OCI-LY7 (cell line): ENCODE results near the gene NDUFAF2. TPM values are rescaled to one million over a fixed set of nuclear protein-coding genes. Genes with fewer than 3 reads are reported as not detected.
"Not testable (repeated sequence)": the region's sequence is repeated elsewhere in the genome, so short reads cannot be mapped to it uniquely, and the experiment has no call there.

Experiments
- BruUV-seq: library from RNA; stranded (reverse); fragments of 400-500 nt; replicated peaks from 2 replicates; lab custom pipeline; 2021; lab: Mats Ljungman, UMichigan
- CTCF ChIA-PET: fragments of 300-600 bp; sonication (Branson Sonifier 250); formaldehyde crosslinking; loops from one replicate; lab custom pipeline; 2022; ENCODE audit warnings: antibody characterized with exemption; ENCODE audit not compliant: unreplicated experiment; lab: Charles Lee
- POLR2A ChIA-PET: fragments of 300-600 bp; sonication (Branson Sonifier 250); formaldehyde crosslinking; loops from one replicate; lab custom pipeline; 2022; ENCODE audit warnings: antibody characterized with exemption; lab: Charles Lee
- DNase-seq: peaks from one replicate; pipeline ENCODE4 v3.0.0-alpha.2; 2015; ENCODE audit warnings: low spot score
- H2AFZ ChIP-seq: fragments of 200-600 bp; sonication (generic), shearing (Covaris generic); 2 replicates; pipeline ENCODE4 v1.6.1; 2014; ENCODE audit warnings: mild to moderate bottlenecking, antibody characterized with exemption, low read length, moderate library complexity
- H3K27ac ChIP-seq: fragments of 200-600 bp; sonication (generic); 2 replicates; pipeline ENCODE4 v1.5.1; 2014; ENCODE audit warnings: mixed run types, low read depth, mild to moderate bottlenecking, moderate library complexity, low read length, inconsistent platforms; ENCODE audit not compliant: poor library complexity, severe bottlenecking
- H3K36me3 ChIP-seq: fragments of 200-600 bp; sonication (generic); 2 replicates; pipeline ENCODE4 v1.6.1; 2014; ENCODE audit warnings: mild to moderate bottlenecking, antibody characterized with exemption, low read length, moderate library complexity, mixed read lengths; ENCODE audit not compliant: insufficient read depth
- H3K4me1 ChIP-seq: fragments of 200-600 bp; sonication (generic); 2 replicates; pipeline ENCODE4 v1.5.1; 2014; ENCODE audit warnings: mild to moderate bottlenecking, low read length; ENCODE audit not compliant: insufficient read depth, poor library complexity, severe bottlenecking
- H3K4me2 ChIP-seq: fragments of 200-600 bp; sonication (generic); 2 replicates; pipeline ENCODE4 v1.6.1; 2014; ENCODE audit warnings: mild to moderate bottlenecking, low read length
- H3K4me3 ChIP-seq: fragments of 200-600 bp; sonication (generic); 2 replicates; pipeline ENCODE4 v1.5.1; 2014; ENCODE audit warnings: mild to moderate bottlenecking, low read depth, low read length; ENCODE audit not compliant: poor library complexity, severe bottlenecking
- H3K79me2 ChIP-seq: fragments of 200-600 bp; sonication (generic); 2 replicates; pipeline ENCODE4 v1.6.1; 2016; ENCODE audit warnings: low read depth, mild to moderate bottlenecking, low read length, moderate library complexity, mixed read lengths; ENCODE audit not compliant: insufficient read depth
- H3K9me2 ChIP-seq: fragments of 200-600 bp; sonication (generic); 2 replicates; pipeline ENCODE4 v1.6.1; 2016; ENCODE audit warnings: mild to moderate bottlenecking, low read length, mixed read lengths; ENCODE audit not compliant: insufficient read depth
- H3K9me3 ChIP-seq: fragments of 200-600 bp; sonication (generic); 2 replicates; pipeline ENCODE4 v1.6.1; 2014; ENCODE audit warnings: mild to moderate bottlenecking, mixed run types, low read length, mixed read lengths
- H4K20me1 ChIP-seq: fragments of 200-600 bp; sonication (generic); 2 replicates; pipeline ENCODE4 v1.6.1; 2014; ENCODE audit warnings: mild to moderate bottlenecking, antibody characterized with exemption, low read length, moderate library complexity, mixed read lengths; ENCODE audit not compliant: insufficient read depth
- CTCF ChIP-seq: fragments of 200-600 bp; sonication (generic); conservative IDR thresholded peaks from 2 replicates; pipeline ENCODE4 v1.5.1; 2014; ENCODE audit warnings: mild to moderate bottlenecking, antibody characterized with exemption, low read length, moderate library complexity, mixed read lengths
- EZH2phosphoT487 ChIP-seq: fragments of 200-600 bp; sonication (generic); IDR thresholded peaks from 2 replicates; pipeline ENCODE4 v1.6.1; 2018; ENCODE audit warnings: low read depth, borderline replicate concordance, mild to moderate bottlenecking, mixed run types, antibody characterized with exemption, low read length, moderate library complexity, mixed read lengths
- intact Hi-C: fragments of 100-400 bp; cut with micrococcal nuclease; formaldehyde crosslinking; loops from one replicate; pipeline ENCODE4 v1.10.0; 2022; ENCODE audit not compliant: unreplicated experiment
- total RNA-seq, 2 experiments: library from RNA; depleted of rRNA in 1 of 2; stranded (reverse); fragments of >200 nt in 1 of 2; shearing (Covaris generic) in 1 of 2; gene quantifications; 2 replicates each; pipeline ENCODE4 v1.2.3, GENCODE V29; 2014 to 2022

The NDUFAF2 gene
- total RNA-seq, 2 experiments from 2014 or later: 20.8 to 36.8 TPM

DNA sequence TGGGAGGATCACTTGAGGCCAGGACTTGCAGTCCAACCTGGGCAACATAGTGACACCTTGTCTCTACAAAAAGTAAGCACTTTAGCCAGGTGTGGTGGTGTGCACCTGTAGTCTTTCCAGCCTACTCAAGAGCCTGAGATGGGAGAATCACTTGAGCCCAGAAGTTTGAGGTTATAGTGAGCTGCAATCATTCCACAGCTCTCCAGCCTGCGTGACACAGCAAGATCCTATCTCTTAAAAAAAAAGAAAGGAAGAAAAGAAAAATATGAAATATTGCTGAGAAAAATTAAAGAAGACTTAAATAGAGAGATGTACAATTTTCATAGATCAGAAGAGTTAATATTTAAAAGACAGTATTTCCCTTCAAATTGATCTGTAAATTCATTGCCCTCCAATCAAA is 140.9 kb downstream of the NDUFAF2 start:
- no peak for TF ChIP-seq EZH2phosphoT487
- no peak for TF ChIP-seq CTCF
- no peak for DNase-seq
- H3K79me2 ChIP-seq: no peaks in the 10 kb centered on the region
- CTCF ChIA-PET: no interaction called here
- intact Hi-C loops: no loop called here
- no peaks in the 10 kb centered on the region for H3K9me2 ChIP-seq
- no peaks in the 10 kb centered on the region for H3K36me3 ChIP-seq
- no peaks in the 10 kb centered on the region for H3K4me1 ChIP-seq
- no peaks in the 10 kb centered on the region for H4K20me1 ChIP-seq
- H3K4me2 ChIP-seq: no peak overlapping the region
- BruUV-seq: no TSS peak
- H3K27ac ChIP-seq: no peak overlapping the region
- H2AFZ ChIP-seq: no peak overlapping the region
- no peak overlapping the region for H3K4me3 ChIP-seq
- POLR2A ChIA-PET: no interaction called here
- H3K9me3 ChIP-seq: no peaks in the 10 kb centered on the region

- Histone ChIP-seq H3K4me3 (no peak overlapping the region), H3K36me3 (no peaks in the 10 kb centered on the region), H3K4me2 (no peak overlapping the region), H3K27ac (no peak overlapping the region), H3K9me2 (no peaks in the 10 kb centered on the region), H4K20me1 (no peaks in the 10 kb centered on the region), H2AFZ (no peak overlapping the region), H3K79me2 (no peaks in the 10 kb centered on the region), H3K9me3 (no peaks in the 10 kb centered on the region), H3K4me1 (no peaks in the 10 kb centered on the region)
- DNase-seq: no peak
- CTCF ChIA-PET: no interaction called here
- TF ChIP-seq CTCF (no peak), EZH2phosphoT487 (no peak)
- BruUV-seq: no TSS peak
- intact Hi-C loops: no loop called here
- POLR2A ChIA-PET: interaction anchor here (0.6 kb wide), 1 partner anchor 30 kb away, joined by 4 read pairs; no protein-coding TSS in a partner anchor
Observed at GRCh38 chr5:61087921-61088320, 142.9 kb downstream of the NDUFAF2 start.

DNA sequence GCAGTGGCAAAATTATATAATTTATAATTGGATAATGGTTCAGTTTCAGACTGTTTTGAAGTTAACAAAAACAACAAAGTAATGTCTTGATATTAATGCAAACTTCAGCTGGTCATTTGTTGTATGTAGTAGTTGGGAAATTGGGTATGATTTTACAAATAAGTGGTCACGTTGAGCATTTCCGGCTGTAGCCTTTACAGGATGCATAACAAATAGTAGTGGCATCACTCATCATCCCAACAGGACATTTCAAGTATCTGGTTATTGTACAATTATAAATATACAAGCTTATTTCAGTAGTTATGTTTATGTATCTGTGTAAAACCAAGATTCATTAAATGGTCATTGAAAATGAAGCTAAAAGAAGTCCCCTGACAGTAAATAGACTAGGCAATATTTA is 144.3 kb downstream of the NDUFAF2 start:
- POLR2A ChIA-PET: no interaction called here
- intact Hi-C loops: no loop called here
- H3K9me2 ChIP-seq: no peaks in the 10 kb centered on the region

DNA sequence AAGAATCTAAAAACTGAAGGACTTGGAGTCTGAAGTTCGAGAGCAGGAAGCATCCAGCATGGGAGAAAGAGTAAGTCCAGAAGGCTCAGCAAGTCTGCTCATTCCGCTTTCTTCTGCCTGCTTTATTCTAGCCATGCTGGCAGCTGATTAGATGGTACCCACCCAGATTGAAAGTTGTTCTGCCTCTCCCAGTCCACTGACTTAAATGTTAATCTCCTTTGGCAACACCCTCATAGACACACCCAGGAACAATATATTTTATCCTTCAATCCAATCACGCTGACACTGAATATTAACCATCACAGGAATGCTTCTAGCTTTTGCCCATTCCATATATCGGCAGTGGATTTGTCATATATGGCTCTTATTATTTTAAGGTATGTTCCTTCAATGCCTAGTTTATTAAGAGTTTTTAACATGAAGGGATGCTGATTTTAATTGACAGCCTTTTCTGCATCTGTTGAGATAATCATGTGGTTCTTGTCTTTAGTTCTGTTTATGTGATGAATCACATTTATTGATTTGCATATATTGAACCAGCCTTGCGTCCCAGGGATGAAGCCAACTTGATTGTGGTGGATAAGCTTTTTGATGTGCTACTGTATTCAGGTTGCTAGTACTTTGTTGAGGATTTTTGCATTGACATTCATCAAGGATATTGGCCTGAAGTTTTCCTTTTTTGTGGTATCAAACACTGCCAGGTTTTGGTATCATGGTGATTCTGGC is 148.2 kb downstream of the NDUFAF2 start:
- H4K20me1 ChIP-seq, H3K36me3 ChIP-seq, H2AFZ ChIP-seq, DNase-seq, H3K4me2 ChIP-seq, intact Hi-C loops, H3K79me2 ChIP-seq, H3K9me2 ChIP-seq, H3K27ac ChIP-seq, BruUV-seq, H3K4me1 ChIP-seq, H3K4me3 ChIP-seq, CTCF ChIA-PET, H3K9me3 ChIP-seq: not testable (repeated sequence)
- POLR2A ChIA-PET: interaction anchor here (0.6 kb wide), 1 partner anchor 58 kb away, joined by 3 read pairs; no protein-coding TSS in a partner anchor

More for the DNA sequence above, 144.3 kb downstream of the NDUFAF2 start:
- no peak overlapping the region for H3K4me2 ChIP-seq
- no peaks in the 10 kb centered on the region for H3K9me3 ChIP-seq
- CTCF ChIA-PET: no interaction called here
- H3K36me3 ChIP-seq: no peaks in the 10 kb centered on the region
- H2AFZ ChIP-seq: no peak overlapping the region
- no TSS peak for BruUV-seq
- no peak for TF ChIP-seq CTCF
- TF ChIP-seq EZH2phosphoT487: no peak
- no peaks in the 10 kb centered on the region for H4K20me1 ChIP-seq
- no peak overlapping the region for H3K4me3 ChIP-seq
- H3K79me2 ChIP-seq: no peaks in the 10 kb centered on the region
- DNase-seq: no peak
- no peak overlapping the region for H3K27ac ChIP-seq
- no peaks in the 10 kb centered on the region for H3K4me1 ChIP-seq
